ENCODE measurements around the gene PPP5C.
"Not testable (repeated sequence)": the region's sequence is repeated elsewhere in the genome, so short reads cannot be mapped to it uniquely, and the experiment has no call there.

The PPP5C gene

GRCh38 chr19:46431824-46432223, 84.9 kb downstream of the PPP5C start:
- no peak overlapping the region for H3K4me3 Mint-ChIP-seq
- H3K36me3 Mint-ChIP-seq: peaks cover 11% of the 10 kb centered on the region
- ATAC-seq (no peak), DNase-seq (ENCODE audit: low spot score in 2 of 2) (no peak)
- H3K27ac Mint-ChIP-seq: no peak overlapping the region
- peaks cover 25% of the 10 kb centered on the region for H3K4me1 Mint-ChIP-seq
- H3K9me3 Mint-ChIP-seq: no peaks in the 10 kb centered on the region

GRCh38 chr19:46433470-46433869, 86.6 kb downstream of the PPP5C start:
- DNase-seq (ENCODE audit: low spot score in 2 of 2); H3K36me3 Mint-ChIP-seq; H3K4me1 Mint-ChIP-seq; ATAC-seq; H3K27ac Mint-ChIP-seq; H3K9me3 Mint-ChIP-seq; H3K4me3 Mint-ChIP-seq: not testable (repeated sequence)

- Mint-ChIP-seq H3K4me3 (no peak overlapping the region), H3K36me3 (no peaks in the 10 kb centered on the region), H3K27ac (no peak overlapping the region), H3K9me3 (no peaks in the 10 kb centered on the region), H3K4me1 (no peaks in the 10 kb centered on the region)
- DNase-seq (ENCODE audit: low spot score in 2 of 2) (no peak), ATAC-seq (no peak)
These were observed 88.1 kb downstream of the PPP5C start for GRCh38 chr19:46435009-46435408.

- not testable (repeated sequence) for ATAC-seq; H3K4me1 Mint-ChIP-seq; H3K27ac Mint-ChIP-seq; H3K36me3 Mint-ChIP-seq; DNase-seq (ENCODE audit: low spot score in 2 of 2); H3K9me3 Mint-ChIP-seq; H3K4me3 Mint-ChIP-seq
These were observed 88.8 kb downstream of the PPP5C start for GRCh38 chr19:46435689-46436088.

Data from stimulated activated effector memory CD8-positive, alpha-beta T cell treated with anti-CD3 and anti-CD28 coated beads, Interleukin-12 subunit alpha, Interleukin-12 subunit beta, amount 100 ng/mL, for 72 hours (primary cell).